HepG2 (cell line): Measurements from ENCODE around the gene CHRNB4.
"Not testable (repeated sequence)": the region's sequence is repeated elsewhere in the genome, so short reads cannot be mapped to it uniquely, and the experiment has no call there.

Source experiments
- FOXC1 ChIP-seq: sonication (generic); formaldehyde crosslinking; IDR thresholded peaks from 2 replicates; pipeline ENCODE4 v1.8.0; 2022; ENCODE audit warnings: mild to moderate bottlenecking, missing genetic modification reagents, borderline replicate concordance
- JUND ChIP-seq: sonication (generic); formaldehyde crosslinking; IDR thresholded peaks from 2 replicates; pipeline ENCODE4 v1.8.0; 2022; ENCODE audit warnings: mild to moderate bottlenecking, missing genetic modification reagents
- TEAD2 ChIP-seq: sonication (generic); formaldehyde crosslinking; IDR thresholded peaks from 2 replicates; pipeline ENCODE4 v1.9.0; 2021; ENCODE audit warnings: missing genetic modification reagents
- TOE1 ChIP-seq: sonication (generic); formaldehyde crosslinking; IDR thresholded peaks from 2 replicates; pipeline ENCODE4 v1.4.0; 2020; ENCODE audit warnings: mild to moderate bottlenecking, missing genetic modification reagents
- ZFY ChIP-seq: sonication (generic); formaldehyde crosslinking; IDR thresholded peaks from 2 replicates; pipeline ENCODE4 v1.4.0; 2020; ENCODE audit warnings: missing genetic modification reagents
- ZNF282 ChIP-seq: fragments of 450-650 bp; IDR thresholded peaks from 2 replicates; pipeline ENCODE4 v1.6.1; 2018; ENCODE audit not compliant: partially characterized antibody
- TF ChIP-seq, protein P1 (sequence below): sonication (generic); formaldehyde crosslinking; IDR thresholded peaks from 2 replicates; pipeline ENCODE4 v1.5.0; 2020; ENCODE audit warnings: mild to moderate bottlenecking, missing genetic modification reagents, moderate library complexity
- TF ChIP-seq, protein P2 (sequence below): sonication (generic); formaldehyde crosslinking; IDR thresholded peaks from 2 replicates; pipeline ENCODE4 v1.4.0; 2020; ENCODE audit warnings: missing genetic modification reagents

DNA sequence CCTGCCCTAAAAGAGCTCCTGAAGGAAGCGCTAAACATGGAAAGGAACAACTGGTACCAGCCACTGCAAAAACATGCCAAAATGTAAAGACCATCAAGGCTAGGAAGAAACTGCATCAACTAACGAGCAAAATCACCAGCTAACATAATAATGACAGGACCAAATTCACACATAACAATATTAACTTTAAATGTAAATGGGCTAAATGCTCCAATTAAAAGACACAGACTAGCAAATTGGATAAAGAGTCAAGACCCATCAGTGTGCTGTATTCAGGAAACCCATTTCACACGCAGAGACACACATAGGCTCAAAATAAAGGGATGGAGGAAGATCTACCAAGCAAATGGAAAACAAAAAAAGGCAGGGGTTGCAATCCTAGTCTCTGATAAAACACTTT, 31.5 kb downstream of the CHRNB4 start:
- TF ChIP-seq, protein P1, sequence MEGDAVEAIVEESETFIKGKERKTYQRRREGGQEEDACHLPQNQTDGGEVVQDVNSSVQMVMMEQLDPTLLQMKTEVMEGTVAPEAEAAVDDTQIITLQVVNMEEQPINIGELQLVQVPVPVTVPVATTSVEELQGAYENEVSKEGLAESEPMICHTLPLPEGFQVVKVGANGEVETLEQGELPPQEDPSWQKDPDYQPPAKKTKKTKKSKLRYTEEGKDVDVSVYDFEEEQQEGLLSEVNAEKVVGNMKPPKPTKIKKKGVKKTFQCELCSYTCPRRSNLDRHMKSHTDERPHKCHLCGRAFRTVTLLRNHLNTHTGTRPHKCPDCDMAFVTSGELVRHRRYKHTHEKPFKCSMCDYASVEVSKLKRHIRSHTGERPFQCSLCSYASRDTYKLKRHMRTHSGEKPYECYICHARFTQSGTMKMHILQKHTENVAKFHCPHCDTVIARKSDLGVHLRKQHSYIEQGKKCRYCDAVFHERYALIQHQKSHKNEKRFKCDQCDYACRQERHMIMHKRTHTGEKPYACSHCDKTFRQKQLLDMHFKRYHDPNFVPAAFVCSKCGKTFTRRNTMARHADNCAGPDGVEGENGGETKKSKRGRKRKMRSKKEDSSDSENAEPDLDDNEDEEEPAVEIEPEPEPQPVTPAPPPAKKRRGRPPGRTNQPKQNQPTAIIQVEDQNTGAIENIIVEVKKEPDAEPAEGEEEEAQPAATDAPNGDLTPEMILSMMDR: not testable (repeated sequence)
- not testable (repeated sequence) for TF ChIP-seq ZNF282; JUND; FOXC1; TOE1 (CRISPR knock-in tag); TEAD2; ZFY
- TF ChIP-seq, protein P2, sequence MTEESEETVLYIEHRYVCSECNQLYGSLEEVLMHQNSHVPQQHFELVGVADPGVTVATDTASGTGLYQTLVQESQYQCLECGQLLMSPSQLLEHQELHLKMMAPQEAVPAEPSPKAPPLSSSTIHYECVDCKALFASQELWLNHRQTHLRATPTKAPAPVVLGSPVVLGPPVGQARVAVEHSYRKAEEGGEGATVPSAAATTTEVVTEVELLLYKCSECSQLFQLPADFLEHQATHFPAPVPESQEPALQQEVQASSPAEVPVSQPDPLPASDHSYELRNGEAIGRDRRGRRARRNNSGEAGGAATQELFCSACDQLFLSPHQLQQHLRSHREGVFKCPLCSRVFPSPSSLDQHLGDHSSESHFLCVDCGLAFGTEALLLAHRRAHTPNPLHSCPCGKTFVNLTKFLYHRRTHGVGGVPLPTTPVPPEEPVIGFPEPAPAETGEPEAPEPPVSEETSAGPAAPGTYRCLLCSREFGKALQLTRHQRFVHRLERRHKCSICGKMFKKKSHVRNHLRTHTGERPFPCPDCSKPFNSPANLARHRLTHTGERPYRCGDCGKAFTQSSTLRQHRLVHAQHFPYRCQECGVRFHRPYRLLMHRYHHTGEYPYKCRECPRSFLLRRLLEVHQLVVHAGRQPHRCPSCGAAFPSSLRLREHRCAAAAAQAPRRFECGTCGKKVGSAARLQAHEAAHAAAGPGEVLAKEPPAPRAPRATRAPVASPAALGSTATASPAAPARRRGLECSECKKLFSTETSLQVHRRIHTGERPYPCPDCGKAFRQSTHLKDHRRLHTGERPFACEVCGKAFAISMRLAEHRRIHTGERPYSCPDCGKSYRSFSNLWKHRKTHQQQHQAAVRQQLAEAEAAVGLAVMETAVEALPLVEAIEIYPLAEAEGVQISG: not testable (repeated sequence)
